Medulla oblongata (tissue), 1 donor: ENCODE data around the gene BGLAP.

Experiments used
- DNase-seq: peaks from one replicate; pipeline ENCODE4 v3.0.0-alpha.2; 2015; ENCODE audit errors: extremely low spot score

Gene BGLAP

DNA sequence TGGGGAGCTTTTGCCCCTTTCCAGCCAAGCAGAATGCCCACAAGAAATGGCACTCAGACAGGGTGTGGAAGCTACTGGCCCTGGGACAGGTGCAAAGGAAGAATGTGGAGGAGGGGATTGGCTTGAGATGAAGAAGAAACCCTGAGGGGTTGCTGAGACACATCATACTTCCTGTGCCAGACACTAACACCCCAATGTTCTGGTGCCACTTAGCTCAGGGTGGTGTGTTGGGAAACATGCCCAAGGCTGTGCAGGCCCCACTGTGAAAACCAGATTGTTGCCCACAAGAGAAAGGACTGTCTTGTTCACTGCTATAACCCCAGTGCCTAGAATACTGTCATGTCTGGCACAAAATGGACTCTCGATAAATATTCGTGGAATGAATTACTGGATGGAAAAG, 15.7 kb downstream of the BGLAP start:
- peak; percentile 55 for DNase-seq

DNA sequence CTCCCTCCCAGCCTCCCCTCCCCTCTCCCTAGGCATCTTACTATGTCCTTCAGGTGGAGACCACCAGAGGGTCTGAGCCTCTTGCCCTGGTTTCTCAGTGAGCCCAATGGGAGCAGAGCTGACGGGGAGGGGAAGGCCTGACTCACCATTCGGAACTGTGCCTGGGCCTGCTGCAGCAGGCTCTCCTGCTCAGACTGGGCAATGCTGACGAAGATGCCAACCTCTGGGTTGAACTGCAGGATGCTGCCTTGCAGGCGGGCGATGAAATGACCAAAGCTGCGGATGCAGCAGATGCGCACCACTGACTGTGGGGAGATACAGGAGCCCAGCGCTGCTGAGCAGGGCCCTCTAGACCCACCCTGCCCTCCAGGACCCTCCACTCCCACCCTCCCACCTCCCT, 16.9 kb downstream of the BGLAP start:
- no peak for DNase-seq

DNA sequence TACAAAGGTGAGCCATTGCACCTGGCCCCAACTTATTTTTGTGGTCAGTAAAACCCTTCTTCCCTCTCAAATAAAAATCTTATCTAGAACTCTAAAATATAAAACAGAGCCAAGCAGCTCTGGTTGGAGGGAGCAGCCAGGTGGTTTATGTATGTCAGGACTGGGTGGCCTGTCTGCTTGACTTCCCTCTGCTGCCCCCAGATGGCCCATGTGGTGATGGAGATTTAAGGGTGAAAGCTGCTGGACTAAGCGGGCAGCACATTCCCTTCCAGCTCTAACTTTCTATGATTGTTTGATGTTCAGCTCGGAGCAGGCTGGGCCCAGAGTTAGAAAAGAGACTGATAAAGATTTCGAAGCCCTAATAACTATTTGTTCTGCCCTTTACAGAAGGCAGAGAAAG, 17.8 kb downstream of the BGLAP start:
- peak; percentile 79 for DNase-seq

DNA sequence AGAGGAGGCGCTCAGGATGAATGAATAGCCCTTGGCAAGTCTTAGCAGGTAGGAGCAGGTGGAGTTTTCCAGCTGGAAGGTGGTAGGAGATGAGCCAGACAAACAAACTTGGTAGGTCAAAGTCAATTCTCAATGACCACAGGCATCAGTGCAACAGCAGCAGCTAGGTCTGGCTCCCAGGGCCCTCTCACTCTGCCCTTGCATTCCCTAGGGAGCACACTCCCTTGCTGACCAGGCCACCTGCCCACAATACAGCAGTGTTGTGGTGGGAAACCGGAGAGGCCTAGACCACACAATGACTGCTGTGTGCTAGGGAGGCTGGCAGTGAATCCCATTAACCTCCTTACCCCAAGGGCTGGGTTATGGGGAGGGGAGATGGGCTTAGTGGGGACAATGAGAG, 18.9 kb downstream of the BGLAP start:
- DNase-seq = peak; percentile 90

- no peak for DNase-seq
Observed at GRCh38 chr1:156262461-156263287, 20.7 kb downstream of the BGLAP start.

- no peak for DNase-seq
Observed at GRCh38 chr1:156263288-156263655, 21.3 kb downstream of the BGLAP start.

- DNase-seq = no peak
Observed at GRCh38 chr1:156266051-156266450, 24.1 kb downstream of the BGLAP start.

DNA sequence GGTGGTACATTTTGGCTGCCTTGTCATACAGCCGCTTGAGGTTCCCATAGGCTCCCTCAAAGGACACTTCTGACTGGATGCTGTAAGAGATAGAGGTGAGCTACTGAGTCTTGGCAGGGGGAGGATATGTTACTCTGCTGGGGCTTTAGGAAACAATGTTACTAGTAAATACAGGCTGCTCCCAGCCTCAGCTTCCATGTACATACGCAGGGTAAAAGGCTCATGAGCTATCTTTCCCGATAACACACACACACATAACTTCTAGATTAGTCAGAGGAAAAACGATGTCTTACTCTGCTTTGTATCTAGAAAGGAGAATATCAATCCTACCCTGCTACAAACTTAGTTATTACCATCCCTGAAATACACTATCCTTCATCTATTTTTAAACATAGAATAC, 26.4 kb downstream of the BGLAP start:
- no peak for DNase-seq

DNA sequence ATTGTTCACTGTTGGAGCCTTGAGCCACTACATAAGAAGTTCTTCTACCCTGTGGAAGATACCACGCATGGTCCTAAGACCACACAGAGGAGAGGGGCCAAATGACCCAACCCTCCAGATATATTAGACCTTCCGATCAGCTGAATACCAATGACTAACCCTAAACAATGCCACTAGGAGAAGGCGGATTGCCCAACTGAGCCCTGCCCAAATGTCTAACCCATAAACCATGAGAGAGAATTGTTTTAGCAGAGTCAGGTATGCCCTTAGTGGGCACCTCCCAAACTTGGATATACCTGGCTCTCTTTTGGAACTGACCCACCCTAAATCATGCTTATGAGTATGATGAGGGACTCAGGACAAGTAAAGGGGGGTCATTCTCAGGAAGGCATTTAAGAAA, 28.3 kb downstream of the BGLAP start:
- DNase-seq = no peak

GRCh38 chr1:156276532-156276931, 34.5 kb downstream of the BGLAP start:
- no peak for DNase-seq

DNA sequence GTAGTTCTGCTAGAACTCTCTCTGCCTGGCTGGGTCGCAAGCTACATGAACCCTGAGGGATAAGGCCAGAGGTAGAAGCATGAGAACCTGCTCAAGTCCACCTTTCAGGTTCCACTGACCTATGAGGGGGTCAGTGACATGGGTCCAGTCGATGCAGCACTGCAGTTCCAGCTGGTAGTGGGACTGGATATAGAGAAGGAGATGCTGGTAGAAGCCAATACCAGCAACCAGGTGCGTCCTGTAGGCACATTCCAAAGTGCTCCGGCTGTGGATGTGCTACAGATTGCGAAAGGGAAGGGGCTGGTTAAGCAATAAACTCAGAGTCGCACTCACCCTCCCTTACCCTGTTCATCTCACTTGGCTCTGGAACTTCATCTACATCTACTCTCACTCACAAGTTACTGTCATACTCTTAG, 35.0 kb downstream of the BGLAP start:
- no peak for DNase-seq

DNA sequence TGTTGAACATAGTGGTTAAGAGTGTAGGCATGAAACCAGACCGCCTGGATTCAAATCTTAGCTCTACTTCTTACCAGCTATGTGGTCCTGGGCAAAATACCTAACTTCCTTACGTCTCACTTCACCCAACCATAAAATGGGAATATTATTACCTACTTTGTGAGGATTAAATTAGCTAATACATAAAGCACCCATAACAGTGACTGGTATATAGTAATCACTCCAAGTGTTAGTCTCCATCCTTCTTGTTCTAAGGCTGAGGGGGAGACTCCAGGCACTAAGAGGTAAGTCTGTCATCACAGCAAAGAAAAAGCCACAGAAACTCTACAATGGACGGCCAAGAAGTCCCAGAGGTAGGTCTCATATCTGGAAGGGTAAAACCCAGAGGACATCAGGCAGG, 37.9 kb downstream of the BGLAP start:
- no peak for DNase-seq

- DNase-seq = no peak
Observed at GRCh38 chr1:156281281-156281680, 39.3 kb downstream of the BGLAP start.

- DNase-seq = peak; percentile 34
Observed at GRCh38 chr1:156281693-156282478, 39.9 kb downstream of the BGLAP start.

DNA sequence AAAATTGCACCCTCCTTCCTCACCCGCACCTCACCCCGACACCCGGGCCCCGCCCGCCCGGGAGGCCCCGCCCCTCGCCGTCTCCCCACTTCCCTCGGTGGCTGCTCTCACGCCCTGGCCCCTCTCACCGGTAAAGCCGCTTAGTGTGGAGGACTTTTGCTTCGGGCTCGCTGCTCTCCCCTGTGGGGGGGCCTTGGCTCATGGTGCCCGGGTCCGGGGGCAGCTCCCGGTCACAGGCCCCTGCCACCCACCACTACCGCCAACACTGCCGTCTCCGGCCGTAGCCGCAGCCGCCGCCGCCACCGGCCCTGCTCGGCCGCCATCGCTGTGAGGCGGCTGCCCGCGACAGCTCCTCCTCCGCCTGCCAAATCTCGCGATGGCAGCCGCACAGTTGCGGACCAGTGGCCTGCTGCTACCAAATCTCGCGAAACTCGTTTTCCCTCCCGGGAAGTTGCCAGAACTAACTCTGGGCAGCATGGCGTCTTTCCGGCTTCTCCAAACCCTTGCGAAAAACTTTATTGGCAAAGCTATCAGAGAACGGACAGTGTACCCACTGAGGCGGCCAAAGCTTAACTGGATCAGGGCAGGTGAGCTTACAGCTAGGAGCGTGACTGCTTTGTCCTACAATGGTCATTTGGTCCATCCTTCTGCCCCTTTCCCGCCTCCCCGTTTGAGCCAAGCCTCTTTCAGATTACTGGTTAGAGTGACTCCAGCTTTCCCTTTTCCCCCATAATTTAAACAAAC, 40.7 kb downstream of the BGLAP start, which contains the start of gene SMG5:
SMG5 (minus strand) TSS at position 347 of the 744 bp plus-strand sequence; CDS start at position 202, 145 bp downstream.
- DNase-seq = peak; percentile 99

DNA sequence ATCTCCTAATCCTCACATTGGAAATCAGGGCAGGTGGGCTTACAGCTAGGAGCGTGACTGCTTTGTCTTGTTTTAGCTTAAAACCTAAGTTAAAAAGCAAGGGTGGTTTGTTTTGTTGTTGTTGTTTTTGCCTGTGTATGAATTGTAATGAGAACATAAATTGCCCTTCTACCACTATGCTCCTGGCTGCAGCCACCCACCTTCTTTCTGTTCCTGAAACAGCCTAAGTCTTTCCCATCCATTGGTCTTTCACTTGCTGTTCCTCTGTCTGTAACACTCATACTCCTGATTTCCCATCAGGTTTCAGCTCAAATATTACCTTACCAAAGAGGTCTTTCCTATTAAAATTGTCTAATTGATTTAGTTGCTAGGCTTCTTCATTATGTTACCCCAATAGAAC, 41.5 kb downstream of the BGLAP start:
- DNase-seq = no peak

- no peak for DNase-seq
Observed at GRCh38 chr1:156284112-156284511, 42.1 kb downstream of the BGLAP start, which contains the start of gene TMEM79. Gene TMEM79, plus strand, starts transcription at chr1:156284325. Its CDS starts 902 bp downstream, at chr1:156285227.

- no peak for DNase-seq
Observed at GRCh38 chr1:156284757-156285156, 42.8 kb downstream of the BGLAP start.

GRCh38 chr1:156285437-156285836, 43.5 kb downstream of the BGLAP start:
- DNase-seq = no peak

DNA sequence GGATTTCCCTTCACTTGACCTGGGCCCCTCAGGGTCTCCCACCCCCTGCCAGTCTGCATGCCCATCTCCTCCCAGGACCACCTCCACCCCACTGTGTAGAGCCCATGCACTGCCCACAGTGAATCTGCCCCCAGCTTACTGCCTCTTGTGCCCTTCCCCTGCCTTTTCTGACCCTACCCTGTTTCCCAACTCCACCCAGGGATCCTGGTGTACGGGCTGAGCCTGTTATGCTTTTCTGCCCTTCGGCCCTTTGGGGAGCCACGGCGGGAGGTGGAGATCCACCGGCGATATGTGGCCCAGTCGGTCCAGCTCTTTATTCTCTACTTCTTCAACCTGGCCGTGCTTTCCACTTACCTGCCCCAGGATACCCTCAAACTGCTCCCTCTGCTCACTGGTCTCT, 44.1 kb downstream of the BGLAP start:
- no peak for DNase-seq

- no peak for DNase-seq
Observed at GRCh38 chr1:156289857-156290256, 47.9 kb downstream of the BGLAP start.
